ENCODE measurements around the gene MDH2. TPM values are rescaled to one million over a fixed set of nuclear protein-coding genes. Genes with fewer than 3 reads are reported as not detected.
"Not testable (repeated sequence)": the region's sequence is repeated elsewhere in the genome, so short reads cannot be mapped to it uniquely, and the experiment has no call there.

Gene MDH2
- total RNA-seq, 1 donor from 2014 or later: 119 TPM

- no peaks in the 10 kb centered on the region for H3K36me3 Mint-ChIP-seq (ENCODE audit: unreplicated experiment)
- no peak for DNase-seq (ENCODE audit: extremely low spot score, unreplicated experiment)
- H3K27me3 Mint-ChIP-seq (ENCODE audit: unreplicated experiment): no peaks in the 10 kb centered on the region
- H3K4me1 Mint-ChIP-seq (ENCODE audit: unreplicated experiment): peaks cover 5% of the 10 kb centered on the region
- no peak for TF ChIP-seq CTCF (IDR thresholded peaks at IDR 0.05)
- no peaks in the 10 kb centered on the region for H3K9me3 Mint-ChIP-seq (ENCODE audit: unreplicated experiment)
- H3K27ac Mint-ChIP-seq (ENCODE audit: unreplicated experiment): no peak overlapping the region
- no peak overlapping the region for H3K4me3 Mint-ChIP-seq (ENCODE audit: unreplicated experiment)
Measured at GRCh38 chr7:76077435-76077834, 29.5 kb downstream of the MDH2 start.

GRCh38 chr7:76080204-76080603 is 32.3 kb downstream of the MDH2 start:
- TF ChIP-seq CTCF (IDR thresholded peaks at IDR 0.05): no peak
- H3K4me1 Mint-ChIP-seq (ENCODE audit: unreplicated experiment): peaks cover 14% of the 10 kb centered on the region
- no peaks in the 10 kb centered on the region for H3K9me3 Mint-ChIP-seq (ENCODE audit: unreplicated experiment)
- DNase-seq (ENCODE audit: extremely low spot score, unreplicated experiment): no peak
- no peak overlapping the region for H3K4me3 Mint-ChIP-seq (ENCODE audit: unreplicated experiment)
- H3K27me3 Mint-ChIP-seq (ENCODE audit: unreplicated experiment): no peaks in the 10 kb centered on the region
- H3K27ac Mint-ChIP-seq (ENCODE audit: unreplicated experiment): no peak overlapping the region
- H3K36me3 Mint-ChIP-seq (ENCODE audit: unreplicated experiment): no peaks in the 10 kb centered on the region

- H3K36me3 Mint-ChIP-seq (ENCODE audit: unreplicated experiment); H3K9me3 Mint-ChIP-seq (ENCODE audit: unreplicated experiment); H3K4me3 Mint-ChIP-seq (ENCODE audit: unreplicated experiment); H3K27ac Mint-ChIP-seq (ENCODE audit: unreplicated experiment); DNase-seq (ENCODE audit: extremely low spot score, unreplicated experiment); H3K27me3 Mint-ChIP-seq (ENCODE audit: unreplicated experiment): not testable (repeated sequence)
- peaks cover 27% of the 10 kb centered on the region for H3K4me1 Mint-ChIP-seq (ENCODE audit: unreplicated experiment)
Measured at GRCh38 chr7:76084115-76084514, 36.2 kb downstream of the MDH2 start.

- Mint-ChIP-seq H3K4me3 (ENCODE audit: unreplicated experiment) (no peak overlapping the region), H3K9me3 (ENCODE audit: unreplicated experiment) (no peaks in the 10 kb centered on the region), H3K36me3 (ENCODE audit: unreplicated experiment) (no peaks in the 10 kb centered on the region), H3K4me1 (ENCODE audit: unreplicated experiment) (peaks cover 32% of the 10 kb centered on the region), H3K27me3 (ENCODE audit: unreplicated experiment) (no peaks in the 10 kb centered on the region), H3K27ac (ENCODE audit: unreplicated experiment) (no peak overlapping the region)
- DNase-seq (ENCODE audit: extremely low spot score, unreplicated experiment): no peak
- TF ChIP-seq CTCF (IDR thresholded peaks at IDR 0.05): no peak
Measured at GRCh38 chr7:76086070-76086469, 38.2 kb downstream of the MDH2 start.

GRCh38 chr7:76087362-76087791 is 39.5 kb downstream of the MDH2 start:
- H3K27me3 Mint-ChIP-seq (ENCODE audit: unreplicated experiment); DNase-seq (ENCODE audit: extremely low spot score, unreplicated experiment); H3K4me3 Mint-ChIP-seq (ENCODE audit: unreplicated experiment); H3K36me3 Mint-ChIP-seq (ENCODE audit: unreplicated experiment); H3K9me3 Mint-ChIP-seq (ENCODE audit: unreplicated experiment): not testable (repeated sequence)
- Mint-ChIP-seq H3K4me1 (ENCODE audit: unreplicated experiment) (peaks cover 27% of the 10 kb centered on the region), H3K27ac (ENCODE audit: unreplicated experiment) (peak overlapping the region; percentile 81)

- Mint-ChIP-seq H3K27ac (ENCODE audit: unreplicated experiment) (no peak overlapping the region), H3K4me3 (ENCODE audit: unreplicated experiment) (no peak overlapping the region), H3K36me3 (ENCODE audit: unreplicated experiment) (no peaks in the 10 kb centered on the region), H3K4me1 (ENCODE audit: unreplicated experiment) (peaks cover 18% of the 10 kb centered on the region), H3K9me3 (ENCODE audit: unreplicated experiment) (no peaks in the 10 kb centered on the region), H3K27me3 (ENCODE audit: unreplicated experiment) (peaks cover 7% of the 10 kb centered on the region)
- no peak for DNase-seq (ENCODE audit: extremely low spot score, unreplicated experiment)
- no peak for TF ChIP-seq CTCF (IDR thresholded peaks at IDR 0.05)
Measured at GRCh38 chr7:76089865-76090475, 42.1 kb downstream of the MDH2 start.
